ENCODE results near the gene SLC25A36.

The SLC25A36 gene

DNA sequence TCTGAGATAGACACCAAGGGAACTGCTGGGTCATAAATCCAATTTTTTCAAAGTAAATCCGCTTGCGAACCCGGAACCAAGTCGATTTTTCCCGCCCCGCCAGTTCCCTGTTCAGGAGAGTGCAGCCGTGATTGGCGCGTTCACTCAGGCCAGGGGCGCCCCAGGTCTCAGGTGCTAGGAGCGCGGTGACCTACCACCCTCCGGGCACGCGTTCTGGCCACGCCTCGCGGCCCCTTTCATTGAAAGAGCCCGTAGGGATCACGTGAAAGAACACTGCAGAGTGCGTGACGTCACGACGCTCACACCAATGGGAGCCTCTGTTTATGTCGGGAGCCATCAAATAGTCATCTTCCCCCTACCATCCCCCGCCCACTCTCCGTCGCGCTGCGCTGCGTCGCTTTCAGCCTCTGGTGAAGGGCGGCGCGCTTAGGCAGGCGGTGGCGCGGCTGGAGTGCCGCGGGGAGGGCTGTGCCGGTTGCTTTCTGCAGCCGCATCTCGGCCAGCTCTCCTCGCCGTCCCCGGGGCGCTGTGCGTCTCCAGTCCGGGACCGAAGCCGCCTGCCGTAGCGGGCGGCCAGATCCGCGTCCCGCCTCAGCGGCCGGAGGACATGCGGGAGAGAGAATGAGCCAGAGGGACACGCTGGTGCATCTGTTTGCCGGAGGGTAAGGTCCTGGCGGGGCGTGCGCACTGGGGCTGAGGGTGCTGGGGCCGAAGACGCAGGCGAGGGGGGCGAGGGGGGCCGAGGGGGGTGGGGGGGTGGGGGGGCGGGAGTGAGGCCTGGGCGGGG, at the start of gene SLC25A36:
Gene SLC25A36, plus strand, starts transcription at position 403 of the 787 bp plus-strand sequence. Its CDS starts 219 bp downstream, at position 622.
- peak; percentile 98 for DNase-seq (ENCODE audit: low spot score)

- no peak for DNase-seq (ENCODE audit: low spot score)
These were observed 44.6 kb upstream of the SLC25A36 start for GRCh38 chr3:140896997-140897396.

DNA sequence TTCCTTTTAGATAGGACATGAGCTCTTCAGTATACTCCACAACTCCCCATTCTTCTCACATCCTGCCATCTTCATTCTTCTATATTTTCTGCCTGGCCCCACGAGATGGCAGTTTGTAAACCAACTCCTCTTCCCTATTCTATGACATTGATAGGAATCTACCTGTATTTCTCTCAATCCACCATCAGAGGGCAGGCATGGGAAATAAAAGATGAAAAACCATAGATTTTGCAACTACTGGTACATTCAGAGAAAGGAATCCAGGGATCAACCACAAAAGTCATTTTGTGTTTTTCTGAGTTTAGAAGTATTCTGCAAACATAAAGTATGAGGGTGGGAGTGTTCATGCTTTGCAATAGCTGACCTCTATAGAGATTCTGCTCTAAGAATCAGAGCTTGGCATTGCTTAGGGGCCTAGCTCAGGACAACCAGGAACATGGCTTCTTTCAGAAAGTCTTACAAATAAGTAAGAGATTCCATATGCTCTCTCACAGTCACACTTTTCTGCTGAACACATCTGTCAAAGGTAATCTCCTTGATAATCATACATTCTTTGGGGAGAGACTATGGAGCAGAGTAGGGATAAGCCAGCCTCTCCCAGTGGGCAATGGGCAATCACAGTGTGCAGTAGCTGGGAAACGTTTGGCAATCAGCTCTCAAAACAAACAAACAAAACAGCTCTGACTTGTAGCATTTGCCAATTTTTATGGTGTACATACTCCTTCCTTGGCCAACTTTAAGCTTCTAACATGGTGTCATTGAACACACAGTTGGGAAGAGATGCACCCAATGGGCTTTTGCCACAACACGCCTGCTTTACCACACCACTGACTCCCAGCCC, 43.1 kb upstream of the SLC25A36 start:
- DNase-seq (ENCODE audit: low spot score), result peak; percentile 40

DNA sequence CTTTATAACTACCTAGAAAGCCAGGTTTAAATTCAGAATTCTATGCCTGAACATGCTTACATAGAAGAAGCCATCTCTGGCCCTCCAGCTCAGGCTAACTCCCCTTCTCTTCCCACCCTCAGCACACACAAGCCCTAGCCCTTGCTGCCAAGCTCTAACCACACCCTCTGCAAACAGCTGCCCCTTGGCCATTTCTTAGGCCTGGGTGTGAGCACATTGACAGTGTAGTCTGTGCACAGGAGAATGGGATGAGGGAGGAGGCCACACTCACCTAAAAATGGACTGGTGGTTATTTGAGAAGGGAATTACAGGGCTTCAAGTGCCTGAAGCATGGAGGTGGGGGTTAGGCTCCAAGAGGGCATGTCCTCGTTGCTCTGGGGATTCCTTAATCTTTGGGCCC, 42.3 kb upstream of the SLC25A36 start:
- no peak for DNase-seq (ENCODE audit: low spot score)

DNA sequence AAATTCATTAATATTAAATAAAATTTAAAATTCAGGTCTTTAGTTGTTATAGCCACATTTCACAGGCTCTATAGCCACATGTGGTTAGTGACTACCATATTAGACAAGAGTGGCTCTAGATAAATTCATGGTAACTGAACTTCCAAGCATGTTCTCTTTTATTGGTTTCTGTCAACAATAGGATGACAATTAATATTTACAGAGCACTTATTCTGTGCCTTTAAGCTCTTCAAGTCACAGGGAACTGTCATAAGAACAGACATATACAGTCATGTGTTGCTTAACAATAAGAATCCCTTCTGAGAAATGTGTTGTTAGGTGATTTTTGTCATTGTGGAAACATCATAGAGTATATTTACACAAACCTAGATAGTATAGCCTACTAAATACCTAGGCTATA, 38.8 kb upstream of the SLC25A36 start:
- DNase-seq (ENCODE audit: low spot score), result no peak

GRCh38 chr3:140903196-140903595, 38.4 kb upstream of the SLC25A36 start:
- no peak for DNase-seq (ENCODE audit: low spot score)

DNA sequence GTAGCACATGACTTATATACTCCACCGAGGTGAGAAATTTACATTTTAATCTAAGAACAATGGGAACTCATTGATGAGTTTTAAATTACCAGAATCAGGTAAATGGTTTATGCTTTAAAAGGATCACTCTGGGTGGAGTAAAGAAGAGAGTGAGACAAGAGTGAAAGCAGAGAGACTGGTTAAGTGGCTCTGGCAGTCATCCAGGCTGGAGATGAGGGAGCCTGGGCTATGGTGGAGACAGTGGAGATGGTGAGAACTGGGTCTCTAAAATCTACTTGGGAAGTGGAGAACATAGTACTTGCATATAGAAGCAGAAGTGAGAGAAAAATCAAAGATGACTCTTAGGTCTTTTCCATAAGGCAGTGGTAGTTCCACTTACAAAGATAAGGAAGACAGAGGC, 37.1 kb upstream of the SLC25A36 start:
- no peak for DNase-seq (ENCODE audit: low spot score)

GRCh38 chr3:140905559-140905958, 36.1 kb upstream of the SLC25A36 start:
- no peak for DNase-seq (ENCODE audit: low spot score)

- DNase-seq (ENCODE audit: low spot score), result no peak
These were observed 34.9 kb upstream of the SLC25A36 start for GRCh38 chr3:140906785-140907184.

GRCh38 chr3:140910860-140911259, 30.8 kb upstream of the SLC25A36 start:
- DNase-seq (ENCODE audit: low spot score), result peak; percentile 42

- no peak for DNase-seq (ENCODE audit: low spot score)
These were observed 29.8 kb upstream of the SLC25A36 start for GRCh38 chr3:140911822-140912221.

GRCh38 chr3:140913728-140914127, 27.9 kb upstream of the SLC25A36 start:
- no peak for DNase-seq (ENCODE audit: low spot score)

- no peak for DNase-seq (ENCODE audit: low spot score)
These were observed 27.2 kb upstream of the SLC25A36 start for GRCh38 chr3:140914384-140914945.

GRCh38 chr3:140916603-140917002, 25.0 kb upstream of the SLC25A36 start:
- no peak for DNase-seq (ENCODE audit: low spot score)

- no peak for DNase-seq (ENCODE audit: low spot score)
These were observed 23.9 kb upstream of the SLC25A36 start for GRCh38 chr3:140917772-140918171.

DNA sequence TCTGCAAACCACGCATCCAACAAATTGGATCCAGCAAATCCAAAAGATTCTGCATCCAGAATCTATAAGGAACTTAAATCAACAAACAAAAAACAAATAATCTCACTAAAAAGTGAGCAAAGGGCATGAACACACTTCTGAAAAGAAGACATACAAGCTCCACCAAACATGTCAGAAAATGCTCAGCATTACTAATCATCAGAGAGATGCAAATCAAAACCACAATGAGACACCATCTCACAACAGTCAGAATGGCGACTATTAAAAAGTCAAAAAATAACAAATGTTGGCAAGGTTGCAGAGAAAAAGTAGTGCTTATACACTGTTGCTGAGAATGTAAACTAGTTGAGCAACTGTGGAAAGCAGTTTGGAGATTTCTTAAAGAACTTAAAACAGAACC, 21.6 kb upstream of the SLC25A36 start:
- DNase-seq (ENCODE audit: low spot score), result no peak

- no peak for DNase-seq (ENCODE audit: low spot score)
These were observed 19.0 kb upstream of the SLC25A36 start for GRCh38 chr3:140922634-140923033.

GRCh38 chr3:140924097-140924873, 17.4 kb upstream of the SLC25A36 start:
- no peak for DNase-seq (ENCODE audit: low spot score)

DNA sequence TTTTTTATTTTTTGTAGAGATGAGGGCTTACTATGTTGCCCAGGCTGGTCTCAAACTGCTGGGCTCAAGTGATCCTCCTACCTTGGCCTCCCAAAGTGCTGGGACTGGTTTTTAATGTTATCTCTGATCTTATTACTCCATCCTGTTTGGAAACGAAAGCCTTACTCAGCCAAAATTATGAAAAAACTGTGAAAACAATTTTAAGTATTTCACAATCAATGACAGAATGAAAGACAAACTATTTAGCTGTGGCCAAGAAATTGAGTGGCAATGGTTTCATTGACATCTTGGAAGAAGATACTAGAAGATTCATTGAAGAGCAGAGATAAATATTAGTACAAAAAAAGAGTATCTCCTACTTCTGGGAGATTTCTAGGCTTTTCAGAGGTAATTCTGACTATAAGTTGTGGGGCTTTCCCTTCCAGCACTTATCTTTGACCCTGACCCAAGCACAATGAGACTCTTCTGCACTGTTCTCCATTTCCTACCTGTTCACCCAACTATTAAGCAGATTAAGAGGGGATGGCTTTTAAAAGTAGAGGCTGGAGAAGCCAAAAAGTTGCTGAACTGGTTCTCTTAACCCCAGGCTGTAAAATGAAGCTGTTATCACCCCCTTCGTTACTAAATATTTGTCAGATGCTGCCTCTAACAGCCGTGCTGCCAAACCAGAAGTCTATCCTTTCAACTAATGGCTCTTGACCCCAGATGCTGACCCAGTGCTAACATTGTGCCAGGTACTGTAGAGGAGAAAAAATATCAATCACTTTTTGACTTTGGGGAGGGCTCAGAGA, 14.2 kb upstream of the SLC25A36 start:
- DNase-seq (ENCODE audit: low spot score), result no peak

- no peak for DNase-seq (ENCODE audit: low spot score)
These were observed 12.2 kb upstream of the SLC25A36 start for GRCh38 chr3:140929446-140929845.

- no peak for DNase-seq (ENCODE audit: low spot score)
These were observed 10.6 kb upstream of the SLC25A36 start for GRCh38 chr3:140931016-140931454.
